Measurements from ENCODE around the gene RNF149.

The RNF149 gene

DNA sequence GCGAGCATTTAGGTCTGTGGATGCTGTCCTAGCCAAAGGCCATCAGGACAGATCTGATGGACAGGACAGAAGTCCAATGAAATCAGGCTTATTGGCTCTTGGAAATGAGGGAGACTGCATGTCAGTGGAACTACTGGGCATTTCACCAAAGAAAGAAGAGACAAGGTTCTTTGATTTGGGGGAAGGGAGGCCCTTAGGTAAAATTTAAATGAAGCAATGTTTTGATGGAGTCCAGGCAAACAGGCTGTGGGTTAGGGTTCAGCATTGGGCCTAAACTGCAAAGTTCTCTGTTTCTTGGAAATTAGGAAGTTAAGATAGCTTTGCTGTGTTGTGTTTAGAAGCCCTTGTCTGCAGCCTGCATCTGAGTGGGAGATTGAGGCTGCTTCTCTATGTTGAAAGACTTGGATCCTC, 31.6 kb upstream of the RNF149 start:
- TF ChIP-seq, protein P1, sequence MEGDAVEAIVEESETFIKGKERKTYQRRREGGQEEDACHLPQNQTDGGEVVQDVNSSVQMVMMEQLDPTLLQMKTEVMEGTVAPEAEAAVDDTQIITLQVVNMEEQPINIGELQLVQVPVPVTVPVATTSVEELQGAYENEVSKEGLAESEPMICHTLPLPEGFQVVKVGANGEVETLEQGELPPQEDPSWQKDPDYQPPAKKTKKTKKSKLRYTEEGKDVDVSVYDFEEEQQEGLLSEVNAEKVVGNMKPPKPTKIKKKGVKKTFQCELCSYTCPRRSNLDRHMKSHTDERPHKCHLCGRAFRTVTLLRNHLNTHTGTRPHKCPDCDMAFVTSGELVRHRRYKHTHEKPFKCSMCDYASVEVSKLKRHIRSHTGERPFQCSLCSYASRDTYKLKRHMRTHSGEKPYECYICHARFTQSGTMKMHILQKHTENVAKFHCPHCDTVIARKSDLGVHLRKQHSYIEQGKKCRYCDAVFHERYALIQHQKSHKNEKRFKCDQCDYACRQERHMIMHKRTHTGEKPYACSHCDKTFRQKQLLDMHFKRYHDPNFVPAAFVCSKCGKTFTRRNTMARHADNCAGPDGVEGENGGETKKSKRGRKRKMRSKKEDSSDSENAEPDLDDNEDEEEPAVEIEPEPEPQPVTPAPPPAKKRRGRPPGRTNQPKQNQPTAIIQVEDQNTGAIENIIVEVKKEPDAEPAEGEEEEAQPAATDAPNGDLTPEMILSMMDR (IDR thresholded peaks at IDR 0.05), result no peak

DNA sequence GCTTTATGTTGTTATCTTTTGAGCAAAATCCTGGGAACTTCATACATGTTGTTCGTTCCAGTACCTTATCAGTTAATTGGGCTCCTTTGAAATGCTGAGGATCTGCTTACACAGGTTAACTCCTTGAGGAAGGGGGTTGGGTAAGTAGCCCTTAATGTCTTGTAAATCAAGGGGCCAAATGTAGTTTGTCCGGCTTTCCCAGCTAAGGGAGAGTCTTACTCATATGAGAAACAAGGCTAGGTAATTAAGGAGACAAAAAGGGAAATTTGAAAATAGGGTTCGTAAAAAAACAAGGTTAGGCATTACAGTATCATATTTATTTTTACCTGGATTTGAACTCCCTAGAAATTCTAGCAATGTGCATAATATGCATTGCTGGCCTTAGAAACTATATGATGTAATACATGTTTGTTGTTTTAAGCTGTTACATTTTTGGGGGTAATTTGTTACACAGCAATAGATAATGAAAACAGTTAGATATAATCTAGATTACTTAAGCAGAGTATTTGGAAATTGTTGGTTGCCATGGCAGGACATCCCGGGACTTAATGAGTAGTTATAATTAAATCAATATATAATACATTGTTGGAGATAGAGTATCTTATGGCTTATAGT, 30.9 kb upstream of the RNF149 start:
- TF ChIP-seq, protein P1 (IDR thresholded peaks at IDR 0.05), result no peak

DNA sequence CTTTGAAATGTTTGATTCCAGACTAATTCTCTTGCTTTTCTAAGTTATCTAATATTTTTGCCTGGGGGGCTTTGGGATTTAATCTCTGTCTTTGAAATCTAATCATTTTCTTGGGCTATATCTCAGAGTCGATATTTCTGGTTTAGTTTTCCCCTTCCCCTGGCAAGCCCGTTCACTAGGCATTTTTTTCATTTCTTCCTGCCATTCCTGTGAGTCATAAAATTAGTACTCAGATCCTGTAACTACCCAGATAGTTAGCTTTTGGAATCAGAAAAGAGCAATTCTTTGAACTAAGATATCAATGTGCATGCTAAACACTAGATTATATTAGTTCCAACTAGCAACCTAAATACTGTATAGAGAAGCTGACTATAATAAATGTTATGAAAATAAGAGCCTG, 29.4 kb upstream of the RNF149 start:
- TF ChIP-seq, protein P1 (IDR thresholded peaks at IDR 0.05), result no peak

DNA sequence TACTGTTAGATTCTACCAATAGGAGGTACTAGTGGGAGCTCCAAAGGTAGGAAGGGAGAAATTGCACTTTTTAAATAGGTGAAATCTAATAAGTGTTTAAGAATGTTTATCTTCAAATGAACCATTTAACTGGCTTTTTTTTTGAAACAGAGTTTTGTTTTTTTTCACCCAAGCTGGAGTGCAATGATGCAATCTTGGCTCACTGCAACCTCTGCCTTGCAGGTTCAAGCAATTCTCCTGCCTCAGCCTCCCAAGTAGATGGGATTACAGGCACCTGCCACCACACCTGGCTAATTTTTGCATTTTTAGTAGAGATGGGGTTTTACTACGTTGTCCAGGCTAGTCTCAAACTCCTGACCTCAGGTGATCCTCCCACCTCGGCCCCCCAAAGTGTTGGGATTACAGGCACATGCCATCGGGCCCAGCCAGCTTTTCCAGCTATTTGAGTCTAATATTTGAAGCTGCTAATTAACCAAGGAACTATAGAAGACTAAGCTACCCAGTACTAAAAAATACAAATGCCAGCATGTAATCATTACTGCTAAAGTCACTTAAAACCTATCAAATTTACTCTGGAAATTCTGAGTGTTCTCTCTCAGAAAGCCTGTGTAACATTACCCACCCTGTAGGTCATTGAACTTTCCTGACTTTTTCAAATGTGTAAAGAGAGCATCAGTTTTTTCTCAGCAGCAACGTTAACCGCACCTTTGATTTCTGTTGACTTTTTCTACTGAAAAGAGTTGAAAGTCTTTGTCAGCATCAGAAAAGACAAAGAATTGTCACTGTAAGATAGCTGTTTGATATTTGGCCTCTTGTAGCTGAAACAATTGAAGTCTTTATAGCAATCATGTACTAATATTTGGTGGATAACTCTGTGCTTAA, 24.6 kb upstream of the RNF149 start:
- TF ChIP-seq, protein P1 (IDR thresholded peaks at IDR 0.05), result no peak

DNA sequence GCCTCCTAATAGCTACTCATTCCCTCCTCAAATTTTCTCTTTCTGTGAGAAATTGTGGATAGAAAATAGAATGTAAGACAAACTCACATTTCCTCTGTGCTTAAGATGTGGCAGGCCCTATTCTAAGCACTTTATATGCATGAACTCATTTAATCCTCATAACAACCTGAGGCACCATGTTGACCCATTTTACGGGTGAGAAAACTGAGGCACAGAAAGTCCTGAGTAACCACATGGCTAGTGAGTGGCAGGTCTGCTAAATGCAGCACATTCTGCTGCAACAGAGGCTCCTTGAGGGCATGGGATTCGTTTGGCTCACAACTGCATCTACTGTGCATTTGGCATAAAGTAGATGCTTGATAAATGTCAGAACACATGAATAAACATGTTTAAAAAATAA, 22.7 kb upstream of the RNF149 start:
- TF ChIP-seq, protein P1 (IDR thresholded peaks at IDR 0.05), result no peak

DNA sequence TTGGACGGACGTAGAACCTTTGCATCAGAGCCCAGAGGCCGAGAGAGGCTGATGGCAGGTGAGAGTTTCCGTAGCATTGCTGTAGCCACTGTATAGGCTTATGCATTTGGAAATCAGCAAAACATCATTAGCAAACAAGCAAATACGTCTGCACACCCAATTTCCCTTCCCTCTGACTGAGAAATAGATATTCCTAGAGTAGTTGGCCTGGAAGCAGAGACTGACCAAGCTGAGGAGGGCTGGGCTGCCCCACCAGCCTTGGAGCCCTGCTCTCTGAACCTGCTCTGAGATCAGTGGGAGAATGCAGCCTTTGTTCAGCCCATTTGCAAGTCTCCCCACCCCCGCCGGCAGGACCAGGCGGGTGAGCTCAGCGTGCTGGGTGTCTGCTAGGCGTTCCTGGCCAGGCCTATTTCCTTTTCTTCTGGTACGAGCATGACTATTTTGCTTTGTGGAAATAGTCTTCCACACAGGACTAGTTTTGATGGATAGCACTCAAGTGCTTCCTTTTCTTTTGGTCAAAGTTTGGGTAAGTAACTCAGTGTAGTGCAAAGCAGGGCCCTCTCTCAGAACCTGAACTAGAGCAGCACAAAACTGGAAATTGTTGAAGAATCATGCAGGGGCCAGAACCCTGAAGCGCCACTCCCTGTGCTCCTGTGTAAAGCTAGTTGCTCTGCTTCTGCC, 21.9 kb upstream of the RNF149 start:
- TF ChIP-seq, protein P1 (IDR thresholded peaks at IDR 0.05), result no peak

DNA sequence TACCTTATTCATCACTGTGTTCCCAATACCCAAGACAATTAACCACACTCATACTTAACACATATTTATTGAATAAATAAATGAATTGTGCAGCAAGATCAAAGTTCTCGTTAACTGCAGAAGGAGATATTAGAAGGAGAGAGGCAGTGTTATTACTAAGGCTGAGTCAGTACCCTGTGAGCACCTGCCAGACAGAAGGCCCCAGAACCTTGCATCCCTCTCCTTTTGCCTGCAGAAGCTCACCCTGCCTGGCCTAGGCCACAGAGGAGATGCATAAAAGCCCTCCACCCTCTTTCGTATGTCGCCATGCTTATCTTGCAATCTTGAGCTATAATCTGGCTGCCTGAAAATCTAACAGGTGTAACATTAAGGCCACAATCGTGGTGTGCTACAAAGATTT, 20.5 kb upstream of the RNF149 start:
- TF ChIP-seq, protein P1 (IDR thresholded peaks at IDR 0.05), result no peak
